DMS79 treated with DMSO at 0.1 percent for 48 hours (cell line): Measurements from ENCODE around the gene PIAS4.

Experiments used
- DNase-seq: peaks from one replicate; lab custom pipeline; 2025; lab: John Stamatoyannopoulos, UW

PIAS4 gene

GRCh38 chr19:4077800-4078684 lies 70.5 kb downstream of the PIAS4 start:
- peak; percentile 9 for DNase-seq

GRCh38 chr19:4080473-4080872 lies 72.9 kb downstream of the PIAS4 start:
- DNase-seq = no peak

GRCh38 chr19:4081441-4082129 lies 74.0 kb downstream of the PIAS4 start:
- no peak for DNase-seq

GRCh38 chr19:4082172-4082571 lies 74.6 kb downstream of the PIAS4 start:
- no peak for DNase-seq

GRCh38 chr19:4083677-4084546 lies 76.4 kb downstream of the PIAS4 start:
- no peak for DNase-seq

GRCh38 chr19:4084547-4084877 lies 77.0 kb downstream of the PIAS4 start:
- no peak for DNase-seq

- no peak for DNase-seq
These were observed 78.9 kb downstream of the PIAS4 start for GRCh38 chr19:4086411-4086867.

- no peak for DNase-seq
These were observed 80.5 kb downstream of the PIAS4 start for GRCh38 chr19:4087787-4088679.

- DNase-seq = no peak
These were observed 81.4 kb downstream of the PIAS4 start for GRCh38 chr19:4088975-4089374.
